ENCODE data around the gene IL27RA. TPM values are rescaled to one million over a fixed set of nuclear protein-coding genes. Genes with fewer than 3 reads are reported as not detected.

The IL27RA gene
- total and polyA plus RNA-seq, 2 experiments from 2014 or later: 7.7 to 11.4 TPM

DNA sequence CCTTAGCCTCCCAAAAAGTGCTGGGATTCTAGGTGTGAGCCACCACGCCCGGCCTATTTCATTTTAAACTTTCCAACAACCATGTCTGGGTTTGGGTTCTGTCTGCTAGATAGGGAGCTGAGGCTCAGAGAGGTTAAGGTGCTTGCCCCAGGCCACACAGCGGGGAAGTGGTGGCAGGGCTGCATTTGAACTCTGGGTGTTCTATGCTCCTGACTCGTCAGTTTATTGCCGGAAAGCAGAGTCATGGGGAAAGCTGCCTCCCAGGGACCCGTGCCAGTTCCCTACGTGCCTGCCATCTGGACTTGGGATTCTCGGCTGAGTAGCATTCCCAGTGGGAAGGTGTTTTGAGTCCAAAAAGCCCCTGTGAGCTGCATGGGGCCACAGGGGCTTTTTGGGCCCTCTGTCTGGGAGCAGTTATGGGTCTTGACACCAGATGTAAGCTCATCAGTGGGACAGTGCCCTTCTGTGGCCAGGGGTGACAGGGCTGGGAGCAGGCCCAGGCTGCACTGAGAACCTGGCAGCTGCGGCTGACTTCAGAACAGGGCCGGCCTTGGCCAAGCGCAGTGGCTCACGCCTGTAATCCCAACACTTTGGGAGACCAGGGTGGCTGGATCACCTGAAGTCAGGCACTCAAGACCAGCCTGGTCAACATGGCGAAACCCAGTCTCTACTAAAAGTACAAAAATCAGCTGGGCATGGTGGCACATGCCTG, 36.4 kb upstream of the IL27RA start:
- Histone ChIP-seq H3F3A (replicated peaks; ENCODE audit: low read depth) (0 out of 2 replicates have a peak, but pooled peaks cover 5% of the 10 kb centered on the region), H3K27ac (ENCODE audit: low read depth) (no peak overlapping the region), H3K4me2 (no peak overlapping the region), H4K20me1 (replicated peaks; ENCODE audit: insufficient read depth) (no peaks in the 10 kb centered on the region), H3K79me2 (replicated peaks; ENCODE audit: insufficient read depth) (peaks cover 10% of the 10 kb centered on the region), H3K27me3 (ENCODE audit: insufficient read depth) (no peaks in the 10 kb centered on the region), H3K4me1 (ENCODE audit: insufficient read depth) (peaks cover under 1% of the 10 kb centered on the region; the same call in 1 of the 2 replicates), H3K9me2 (ENCODE audit: insufficient read depth) (no peaks in the 10 kb centered on the region), H3K36me3 (ENCODE audit: insufficient read depth) (0 out of 2 replicates have a peak, but pooled peaks cover 6% of the 10 kb centered on the region), H2AFZ (no peak overlapping the region), H3K4me3 (no peak overlapping the region)
- Mint-ChIP-seq H3K36me3 (ENCODE audit: low read depth) (peaks cover 32% of the 10 kb centered on the region), H3K4me3 (no peak overlapping the region; the same call in 2 of the 3 replicates), H3K9me3 (peaks cover 18% of the 10 kb centered on the region; the same call in 2 of the 3 replicates), H3K4me1 (peaks cover 1% of the 10 kb centered on the region), H3K27me3 (ENCODE audit: insufficient read depth, low read depth, poor library complexity) (peaks cover 4% of the 10 kb centered on the region), H3K27ac (no peak overlapping the region)
- no peak for TF ChIP-seq STAT1 (IDR thresholded peaks at IDR 0.05; ENCODE audit: unreplicated experiment)
- TF ChIP-seq ZNF114 (CRISPR knock-in tag; IDR thresholded peaks at IDR 0.05): no peak
- TF ChIP-seq EZH2 (IDR thresholded peaks at IDR 0.05; ENCODE audit: low read depth, unreplicated experiment): no peak
- TF ChIP-seq, protein P1, sequence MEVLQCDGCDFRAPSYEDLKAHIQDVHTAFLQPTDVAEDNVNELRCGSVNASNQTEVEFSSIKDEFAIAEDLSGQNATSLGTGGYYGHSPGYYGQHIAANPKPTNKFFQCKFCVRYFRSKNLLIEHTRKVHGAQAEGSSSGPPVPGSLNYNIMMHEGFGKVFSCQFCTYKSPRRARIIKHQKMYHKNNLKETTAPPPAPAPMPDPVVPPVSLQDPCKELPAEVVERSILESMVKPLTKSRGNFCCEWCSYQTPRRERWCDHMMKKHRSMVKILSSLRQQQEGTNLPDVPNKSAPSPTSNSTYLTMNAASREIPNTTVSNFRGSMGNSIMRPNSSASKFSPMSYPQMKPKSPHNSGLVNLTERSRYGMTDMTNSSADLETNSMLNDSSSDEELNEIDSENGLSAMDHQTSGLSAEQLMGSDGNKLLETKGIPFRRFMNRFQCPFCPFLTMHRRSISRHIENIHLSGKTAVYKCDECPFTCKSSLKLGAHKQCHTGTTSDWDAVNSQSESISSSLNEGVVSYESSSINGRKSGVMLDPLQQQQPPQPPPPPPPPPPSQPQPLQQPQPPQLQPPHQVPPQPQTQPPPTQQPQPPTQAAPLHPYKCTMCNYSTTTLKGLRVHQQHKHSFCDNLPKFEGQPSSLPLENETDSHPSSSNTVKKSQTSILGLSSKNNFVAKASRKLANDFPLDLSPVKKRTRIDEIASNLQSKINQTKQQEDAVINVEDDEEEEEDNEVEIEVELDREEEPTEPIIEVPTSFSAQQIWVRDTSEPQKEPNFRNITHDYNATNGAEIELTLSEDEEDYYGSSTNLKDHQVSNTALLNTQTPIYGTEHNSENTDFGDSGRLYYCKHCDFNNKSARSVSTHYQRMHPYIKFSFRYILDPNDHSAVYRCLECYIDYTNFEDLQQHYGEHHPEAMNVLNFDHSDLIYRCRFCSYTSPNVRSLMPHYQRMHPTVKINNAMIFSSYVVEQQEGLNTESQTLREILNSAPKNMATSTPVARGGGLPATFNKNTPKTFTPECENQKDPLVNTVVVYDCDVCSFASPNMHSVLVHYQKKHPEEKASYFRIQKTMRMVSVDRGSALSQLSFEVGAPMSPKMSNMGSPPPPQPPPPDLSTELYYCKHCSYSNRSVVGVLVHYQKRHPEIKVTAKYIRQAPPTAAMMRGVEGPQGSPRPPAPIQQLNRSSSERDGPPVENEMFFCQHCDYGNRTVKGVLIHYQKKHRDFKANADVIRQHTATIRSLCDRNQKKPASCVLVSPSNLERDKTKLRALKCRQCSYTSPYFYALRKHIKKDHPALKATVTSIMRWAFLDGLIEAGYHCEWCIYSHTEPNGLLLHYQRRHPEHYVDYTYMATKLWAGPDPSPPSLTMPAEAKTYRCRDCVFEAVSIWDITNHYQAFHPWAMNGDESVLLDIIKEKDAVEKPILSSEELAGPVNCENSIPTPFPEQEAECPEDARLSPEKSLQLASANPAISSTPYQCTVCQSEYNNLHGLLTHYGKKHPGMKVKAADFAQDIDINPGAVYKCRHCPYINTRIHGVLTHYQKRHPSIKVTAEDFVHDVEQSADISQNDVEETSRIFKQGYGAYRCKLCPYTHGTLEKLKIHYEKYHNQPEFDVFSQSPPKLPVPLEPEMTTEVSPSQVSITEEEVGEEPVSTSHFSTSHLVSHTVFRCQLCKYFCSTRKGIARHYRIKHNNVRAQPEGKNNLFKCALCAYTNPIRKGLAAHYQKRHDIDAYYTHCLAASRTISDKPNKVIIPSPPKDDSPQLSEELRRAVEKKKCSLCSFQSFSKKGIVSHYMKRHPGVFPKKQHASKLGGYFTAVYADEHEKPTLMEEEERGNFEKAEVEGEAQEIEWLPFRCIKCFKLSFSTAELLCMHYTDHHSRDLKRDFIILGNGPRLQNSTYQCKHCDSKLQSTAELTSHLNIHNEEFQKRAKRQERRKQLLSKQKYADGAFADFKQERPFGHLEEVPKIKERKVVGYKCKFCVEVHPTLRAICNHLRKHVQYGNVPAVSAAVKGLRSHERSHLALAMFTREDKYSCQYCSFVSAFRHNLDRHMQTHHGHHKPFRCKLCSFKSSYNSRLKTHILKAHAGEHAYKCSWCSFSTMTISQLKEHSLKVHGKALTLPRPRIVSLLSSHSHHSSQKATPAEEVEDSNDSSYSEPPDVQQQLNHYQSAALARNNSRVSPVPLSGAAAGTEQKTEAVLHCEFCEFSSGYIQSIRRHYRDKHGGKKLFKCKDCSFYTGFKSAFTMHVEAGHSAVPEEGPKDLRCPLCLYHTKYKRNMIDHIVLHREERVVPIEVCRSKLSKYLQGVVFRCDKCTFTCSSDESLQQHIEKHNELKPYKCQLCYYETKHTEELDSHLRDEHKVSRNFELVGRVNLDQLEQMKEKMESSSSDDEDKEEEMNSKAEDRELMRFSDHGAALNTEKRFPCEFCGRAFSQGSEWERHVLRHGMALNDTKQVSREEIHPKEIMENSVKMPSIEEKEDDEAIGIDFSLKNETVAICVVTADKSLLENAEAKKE (CRISPR knock-in tag; IDR thresholded peaks at IDR 0.05): no peak
- TF ChIP-seq REST (IDR thresholded peaks at IDR 0.05; ENCODE audit: unreplicated experiment): no peak
- no peak for TF ChIP-seq ZNF331 (CRISPR knock-in tag; IDR thresholded peaks at IDR 0.05; ENCODE audit: low read depth)
- TF ChIP-seq, protein P2, sequence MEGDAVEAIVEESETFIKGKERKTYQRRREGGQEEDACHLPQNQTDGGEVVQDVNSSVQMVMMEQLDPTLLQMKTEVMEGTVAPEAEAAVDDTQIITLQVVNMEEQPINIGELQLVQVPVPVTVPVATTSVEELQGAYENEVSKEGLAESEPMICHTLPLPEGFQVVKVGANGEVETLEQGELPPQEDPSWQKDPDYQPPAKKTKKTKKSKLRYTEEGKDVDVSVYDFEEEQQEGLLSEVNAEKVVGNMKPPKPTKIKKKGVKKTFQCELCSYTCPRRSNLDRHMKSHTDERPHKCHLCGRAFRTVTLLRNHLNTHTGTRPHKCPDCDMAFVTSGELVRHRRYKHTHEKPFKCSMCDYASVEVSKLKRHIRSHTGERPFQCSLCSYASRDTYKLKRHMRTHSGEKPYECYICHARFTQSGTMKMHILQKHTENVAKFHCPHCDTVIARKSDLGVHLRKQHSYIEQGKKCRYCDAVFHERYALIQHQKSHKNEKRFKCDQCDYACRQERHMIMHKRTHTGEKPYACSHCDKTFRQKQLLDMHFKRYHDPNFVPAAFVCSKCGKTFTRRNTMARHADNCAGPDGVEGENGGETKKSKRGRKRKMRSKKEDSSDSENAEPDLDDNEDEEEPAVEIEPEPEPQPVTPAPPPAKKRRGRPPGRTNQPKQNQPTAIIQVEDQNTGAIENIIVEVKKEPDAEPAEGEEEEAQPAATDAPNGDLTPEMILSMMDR (conservative IDR thresholded peaks at IDR 0.05; ENCODE audit: low read depth in 2 of 2): no peak
- TF ChIP-seq NANOG (IDR thresholded peaks at IDR 0.05; ENCODE audit: borderline replicate concordance): no peak
- no peak for TF ChIP-seq POLR2AphosphoS5 (IDR thresholded peaks at IDR 0.05; ENCODE audit: low read depth)
- DNase-seq (ENCODE audit: low spot score) (no peak), ATAC-seq (no peak)

All from GM23338 (cell line).